NCI-H748 treated with DMSO at 0.1 percent for 48 hours (cell line): ENCODE measurements around the gene SNX18.
"Not testable (repeated sequence)": the region's sequence is repeated elsewhere in the genome, so short reads cannot be mapped to it uniquely, and the experiment has no call there.

Experiments
- DNase-seq: peaks from one replicate; lab custom pipeline; 2025; lab: John Stamatoyannopoulos, UW

SNX18 gene

GRCh38 chr5:54520438-54520846, 2.9 kb downstream of the SNX18 start:
- DNase-seq, result no peak

- DNase-seq, result no peak
These were observed 3.4 kb downstream of the SNX18 start for GRCh38 chr5:54520940-54521339.

DNA sequence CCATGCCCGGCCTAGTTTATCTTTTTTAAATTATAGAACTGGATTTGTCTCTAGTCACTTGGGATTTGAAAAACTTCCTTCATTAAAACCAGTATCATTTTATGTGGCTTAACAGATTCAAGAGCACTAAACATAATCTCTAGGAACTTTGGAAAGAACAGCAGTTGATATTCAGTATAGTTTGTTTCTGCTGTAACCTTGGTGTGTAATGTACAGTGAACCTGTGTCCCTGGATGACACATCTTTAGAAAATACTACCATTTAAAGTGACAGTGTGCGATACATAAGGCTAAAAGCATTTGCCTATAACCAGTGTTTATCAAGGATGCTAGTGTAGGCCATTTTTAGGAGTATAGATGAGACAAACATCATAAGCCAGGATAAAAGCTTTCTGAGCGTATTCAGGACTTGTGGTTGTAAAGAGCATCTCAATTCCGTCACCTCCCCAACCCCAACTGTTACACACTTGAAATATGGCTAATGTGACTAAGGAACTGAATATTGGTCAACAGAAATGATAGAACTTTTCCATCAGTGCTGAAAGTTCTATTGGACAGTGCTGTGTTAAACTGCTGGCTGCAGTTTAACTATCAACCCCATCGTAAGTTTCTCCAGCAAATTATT, 4.4 kb downstream of the SNX18 start:
- no peak for DNase-seq

DNA sequence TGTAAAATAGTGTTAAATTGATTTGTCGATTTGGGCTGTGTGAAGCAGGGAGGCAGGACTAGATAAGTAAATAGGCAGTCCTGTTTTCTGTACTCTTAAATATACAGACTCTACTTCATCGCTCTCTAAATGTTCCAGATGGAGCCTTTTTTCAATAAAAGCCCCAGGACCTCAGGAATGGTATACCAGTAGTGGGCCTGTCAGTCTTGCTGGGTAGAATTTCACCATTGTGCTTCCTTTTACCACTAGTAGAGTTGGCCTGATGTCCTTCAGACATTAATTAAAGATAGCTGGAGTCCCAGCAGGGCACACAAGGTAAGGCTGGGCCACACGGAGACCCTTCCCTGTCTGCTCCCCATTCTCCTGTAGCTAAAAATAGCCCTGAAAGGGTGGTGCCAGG, 6.0 kb downstream of the SNX18 start:
- no peak for DNase-seq

GRCh38 chr5:54524082-54524481, 6.5 kb downstream of the SNX18 start:
- DNase-seq, result no peak

GRCh38 chr5:54524704-54525103, 7.1 kb downstream of the SNX18 start:
- no peak for DNase-seq

DNA sequence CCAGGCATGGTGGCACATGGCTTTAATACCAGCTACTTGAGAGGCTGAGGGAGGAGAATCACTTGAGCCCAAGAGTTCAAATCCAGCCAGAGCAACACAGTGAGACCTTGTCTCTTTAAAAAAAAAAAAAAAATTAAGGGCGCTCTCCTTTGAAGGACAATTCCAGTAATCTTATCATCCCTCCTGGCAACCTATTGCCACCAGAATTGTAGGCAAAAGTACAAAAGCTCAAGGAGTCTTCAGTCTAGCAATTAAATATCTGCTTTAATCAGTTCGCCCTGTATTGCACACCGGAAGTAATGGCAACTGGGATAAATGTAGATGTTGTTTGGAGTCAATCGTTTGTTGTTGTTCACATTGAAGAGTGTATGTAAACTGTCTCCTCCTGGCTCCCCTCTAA, 7.7 kb downstream of the SNX18 start:
- DNase-seq, result no peak

DNA sequence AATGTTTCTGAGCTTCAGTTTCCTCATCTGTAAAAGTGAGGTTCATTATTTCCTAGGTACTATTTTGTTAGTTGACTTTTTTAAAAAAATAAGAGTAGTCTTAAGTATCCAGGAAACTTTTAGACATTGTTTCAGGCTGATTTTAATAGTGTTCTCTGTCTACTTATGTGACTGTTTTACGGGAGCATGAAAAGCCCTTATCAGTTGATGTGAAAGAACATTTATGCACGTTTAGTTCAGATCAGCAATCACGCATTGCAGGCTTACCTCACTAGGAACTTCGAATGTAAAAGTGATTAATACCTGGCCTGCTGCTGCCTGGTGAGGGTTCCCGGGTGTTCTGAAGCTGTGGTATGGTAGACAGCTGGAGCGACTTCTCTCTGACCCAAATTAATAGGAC, 8.1 kb downstream of the SNX18 start:
- no peak for DNase-seq

- DNase-seq, result no peak
These were observed 9.2 kb downstream of the SNX18 start for GRCh38 chr5:54526604-54527288.

DNA sequence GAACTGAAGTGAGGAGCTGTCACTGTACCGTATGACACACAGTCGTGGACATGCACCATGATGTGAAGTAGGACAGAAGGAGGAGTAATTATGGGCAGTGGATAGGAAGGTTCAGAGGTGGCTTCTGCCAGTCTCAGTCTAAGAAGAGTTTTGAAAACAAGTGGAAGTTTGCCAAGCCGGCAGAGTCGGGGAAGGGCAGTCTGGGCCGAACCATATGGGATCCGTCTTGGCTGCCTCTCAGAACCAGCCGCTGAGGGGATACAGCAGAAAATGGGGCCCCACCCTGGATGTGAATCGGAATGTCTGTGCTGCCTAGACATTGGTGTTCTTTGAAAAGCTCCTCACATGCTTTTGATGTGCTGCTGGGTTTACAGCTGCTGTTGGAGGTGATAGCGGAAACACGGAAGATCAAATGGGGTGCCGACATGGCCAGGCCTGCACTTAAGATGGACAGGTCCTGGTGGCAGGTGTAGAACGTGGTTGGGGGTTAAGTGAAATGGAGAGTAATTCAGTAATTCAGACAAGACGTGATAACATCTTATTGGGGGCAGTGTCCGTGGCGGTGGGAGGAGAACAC, 11.2 kb downstream of the SNX18 start:
- DNase-seq, result no peak

DNA sequence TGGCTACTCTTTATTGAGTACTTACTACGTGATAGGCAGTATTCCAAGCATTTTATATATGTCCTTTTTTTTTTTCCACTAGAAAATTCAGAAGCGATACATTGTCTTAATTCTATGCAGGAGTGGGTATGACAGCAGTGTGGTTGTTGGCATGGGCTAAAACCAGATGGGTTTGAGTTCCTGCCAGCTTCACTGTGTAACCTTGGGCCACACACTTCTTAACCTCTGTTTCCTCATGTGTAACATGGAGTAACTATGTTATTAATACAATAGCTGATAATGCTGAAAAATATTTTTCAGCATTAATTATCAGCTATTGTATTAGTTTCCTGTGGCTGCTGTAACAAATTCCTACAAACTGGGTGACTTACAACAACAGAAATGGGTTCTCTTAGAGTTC, 12.0 kb downstream of the SNX18 start:
- no peak for DNase-seq

GRCh38 chr5:54531546-54531945, 14.0 kb downstream of the SNX18 start:
- no peak for DNase-seq

DNA sequence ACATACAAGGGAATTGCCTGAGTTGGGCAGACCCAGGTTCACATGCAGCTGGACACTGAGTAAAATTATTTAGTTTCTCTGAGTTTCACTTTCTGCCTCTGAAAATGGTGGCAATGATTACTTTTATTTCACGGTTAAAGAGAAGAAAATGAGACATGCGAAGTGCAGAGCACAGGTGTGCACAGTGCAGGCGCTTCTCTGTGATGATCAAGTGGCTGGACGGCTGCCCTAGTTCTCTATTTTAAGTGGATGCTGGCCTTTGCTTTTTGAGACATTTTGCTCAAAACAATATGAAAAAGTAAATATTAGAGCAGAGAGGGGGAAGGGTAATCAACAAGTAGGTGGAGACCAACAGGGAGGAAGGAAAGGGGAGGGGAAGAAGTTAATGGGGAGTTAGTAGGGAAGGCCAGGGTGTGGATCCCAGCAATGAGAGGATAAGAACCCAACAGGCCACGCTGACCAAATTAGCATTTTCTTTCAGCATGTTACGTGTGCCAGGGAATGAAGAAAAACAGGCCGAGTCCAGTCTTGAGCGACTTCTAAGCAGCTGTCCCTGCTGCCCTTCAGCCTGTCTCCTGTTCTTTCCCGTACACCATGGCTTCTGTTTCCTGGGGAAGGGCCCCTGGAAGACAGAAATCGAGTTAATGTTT, 16.1 kb downstream of the SNX18 start:
- DNase-seq, result no peak

- no peak for DNase-seq
These were observed 16.8 kb downstream of the SNX18 start for GRCh38 chr5:54534191-54535004.

GRCh38 chr5:54535149-54535844, 17.7 kb downstream of the SNX18 start:
- DNase-seq, result no peak

DNA sequence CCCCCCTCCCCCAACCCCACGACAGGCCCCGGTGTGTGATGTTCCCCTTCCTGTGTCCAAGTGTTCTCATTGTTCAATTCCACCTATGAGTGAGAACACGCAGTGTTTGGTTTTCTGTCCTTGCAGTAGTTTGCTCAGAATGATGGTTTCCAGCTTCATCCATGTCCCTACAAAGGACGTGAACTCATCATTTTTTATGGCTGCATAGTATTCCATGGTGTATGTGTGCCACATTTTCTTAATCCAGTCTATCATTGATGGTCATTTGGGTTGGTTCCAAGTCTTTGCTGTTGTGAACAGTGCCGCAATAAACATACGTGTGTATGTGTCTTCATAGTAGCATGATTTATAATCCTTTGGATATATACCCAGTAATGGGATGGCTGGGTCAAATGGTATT, 18.8 kb downstream of the SNX18 start:
- not testable (repeated sequence) for DNase-seq

- not testable (repeated sequence) for DNase-seq
These were observed 19.3 kb downstream of the SNX18 start for GRCh38 chr5:54536861-54537260.

- no peak for DNase-seq
These were observed 20.2 kb downstream of the SNX18 start for GRCh38 chr5:54537725-54538124.

GRCh38 chr5:54538156-54538555, 20.6 kb downstream of the SNX18 start:
- DNase-seq, result no peak

GRCh38 chr5:54539001-54539400, 21.4 kb downstream of the SNX18 start:
- DNase-seq, result no peak

DNA sequence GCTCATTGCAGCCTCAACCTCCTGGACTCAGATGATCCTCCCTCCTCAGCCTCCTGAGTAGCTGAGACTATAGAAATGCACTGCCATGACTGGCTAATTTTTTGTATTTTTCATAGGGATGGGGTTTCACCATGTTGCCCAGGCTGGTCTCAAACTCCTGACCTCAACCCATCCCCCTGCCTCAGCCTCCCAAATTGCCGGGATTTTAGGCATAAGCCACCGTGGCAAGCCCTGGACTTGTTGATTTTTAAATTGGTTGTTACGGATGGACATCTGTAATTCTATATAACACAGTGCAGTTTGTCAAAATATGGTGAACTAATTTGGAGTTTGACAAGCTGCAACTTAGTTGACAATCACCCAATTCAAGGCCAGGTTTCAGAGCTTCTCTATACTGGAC, 22.7 kb downstream of the SNX18 start:
- DNase-seq, result no peak
